CD8-positive, alpha-beta memory T cell (primary cell): Measurements from ENCODE around the gene ABCC9. TPM values are rescaled to one million over a fixed set of nuclear protein-coding genes. Genes with fewer than 3 reads are reported as not detected.

ENCODE experiments used
- CTCF ChIA-PET: fragments of 350-600 bp; sonication (Branson Sonifier 250); formaldehyde crosslinking; loops from one replicate; lab custom pipeline; 2021; ENCODE audit warnings: antibody characterized with exemption; lab: Charles Lee
- POLR2A ChIA-PET: fragments of 350-600 bp; sonication (Branson Sonifier 250); formaldehyde crosslinking; loops from one replicate; lab custom pipeline; 2021; ENCODE audit warnings: antibody characterized with exemption; lab: Charles Lee
- DNase-seq, 5 donors: peaks; one replicate each; pipeline versions ENCODE4 v3.0.0 to v3.0.0-alpha.2; 2020 to 2022; ENCODE audit warnings: mixed read lengths in 1 of 5
- H3K27ac ChIP-seq: one replicate; pipeline ENCODE4 v1.7.0; 2013; ENCODE audit warnings: low read depth, mild to moderate bottlenecking, low read length, moderate library complexity
- H3K27me3 ChIP-seq: 2 replicates; pipeline ENCODE4 v1.7.0; 2013; ENCODE audit warnings: low read length, mild to moderate bottlenecking; ENCODE audit not compliant: insufficient read depth, poor library complexity, severe bottlenecking
- H3K36me3 ChIP-seq: 2 replicates; pipeline ENCODE4 v1.7.0; 2013; ENCODE audit warnings: mild to moderate bottlenecking, low read length, moderate library complexity; ENCODE audit not compliant: insufficient read depth
- H3K4me1 ChIP-seq: 2 replicates; pipeline ENCODE4 v1.7.0; 2013; ENCODE audit warnings: mild to moderate bottlenecking, low read length, moderate library complexity; ENCODE audit not compliant: insufficient read depth
- H3K4me3 ChIP-seq: 2 replicates; pipeline ENCODE4 v1.7.0; 2013; ENCODE audit warnings: mild to moderate bottlenecking, low read length
- H3K9me3 ChIP-seq: 2 replicates; pipeline ENCODE4 v1.7.0; 2013; ENCODE audit warnings: mild to moderate bottlenecking, low read length
- H3K27ac Mint-ChIP-seq, 8 donors: one replicate each; pipeline ENCODE4 v1.8.0; 2020 to 2021; ENCODE audit warnings: mixed read lengths in 8 of 8, mild to moderate bottlenecking in 6 of 8, inconsistent platforms in 3 of 8, moderate library complexity in 3 of 8
- H3K27me3 Mint-ChIP-seq, 2 donors: one replicate each; pipeline ENCODE4 v1.8.0; 2020 to 2021; ENCODE audit warnings: mixed read lengths in 2 of 2, mild to moderate bottlenecking in 1 of 2, moderate library complexity in 1 of 2
- H3K36me3 Mint-ChIP-seq, 3 donors: one replicate each; pipeline ENCODE4 v1.8.0; 2020 to 2021; ENCODE audit warnings: mixed read lengths in 3 of 3, inconsistent platforms in 1 of 3, mild to moderate bottlenecking in 1 of 3
- H3K4me1 Mint-ChIP-seq, 3 donors: one replicate each; pipeline ENCODE4 v1.8.0; 2020 to 2021; ENCODE audit warnings: mixed read lengths in 3 of 3, inconsistent platforms in 1 of 3, mild to moderate bottlenecking in 1 of 3
- H3K4me3 Mint-ChIP-seq, 7 donors: one replicate each; pipeline ENCODE4 v1.8.0; 2020 to 2021; ENCODE audit warnings: mixed read lengths in 7 of 7, mild to moderate bottlenecking in 6 of 7, moderate library complexity in 4 of 7, inconsistent platforms in 2 of 7
- H3K9me3 Mint-ChIP-seq, 5 donors: one replicate each; pipeline ENCODE4 v1.8.0; 2020 to 2022; ENCODE audit warnings: mixed read lengths in 5 of 5, mild to moderate bottlenecking in 3 of 5, moderate library complexity in 2 of 5, inconsistent platforms in 1 of 5
- polyA plus RNA-seq: library from polyadenylated mRNA; unstranded; fragments of 300-500 nt; fragmentation: Illumina TruSeq; gene quantifications from one replicate; pipeline ENCODE4 v1.2.3, GENCODE V29; 2021
- total RNA-seq, 2 experiments: library from RNA; stranded (reverse); gene quantifications; one replicate each; pipeline ENCODE4 v1.2.3, GENCODE V29; 2021

The ABCC9 gene
- total and polyA plus RNA-seq, 3 experiments from 2014 or later = not detected

GRCh38 chr12:21759737-21760136 lies 181.5 kb downstream of the ABCC9 start:
- no peaks in the 10 kb centered on the region for H3K9me3 Mint-ChIP-seq
- ChIA-PET CTCF (no interaction called here), POLR2A (no interaction called here)
- DNase-seq = no peak
- peaks cover 7% of the 10 kb centered on the region in 2 donors for H3K27me3 Mint-ChIP-seq
- no peaks in the 10 kb centered on the region for H3K4me1 Mint-ChIP-seq
- Histone ChIP-seq H3K4me3 (no peak overlapping the region), H3K27me3 (no peaks in the 10 kb centered on the region), H3K9me3 (no peaks in the 10 kb centered on the region), H3K36me3 (no peaks in the 10 kb centered on the region), H3K4me1 (no peaks in the 10 kb centered on the region), H3K27ac (no peak overlapping the region)
- H3K36me3 Mint-ChIP-seq = no peaks in the 10 kb centered on the region
- no peak overlapping the region for H3K4me3 Mint-ChIP-seq
- no peak overlapping the region for H3K27ac Mint-ChIP-seq

- POLR2A ChIA-PET = no interaction called here
- H3K27ac ChIP-seq = no peak overlapping the region
- peaks cover 6 to 13% of the 10 kb centered on the region in 2 donors for H3K27me3 Mint-ChIP-seq
- H3K4me3 Mint-ChIP-seq = no peak overlapping the region
- no peaks in the 10 kb centered on the region for H3K36me3 Mint-ChIP-seq
- no peak overlapping the region for H3K27ac Mint-ChIP-seq
- DNase-seq = no peak
- no peaks in the 10 kb centered on the region for H3K36me3 ChIP-seq
- H3K4me3 ChIP-seq = no peak overlapping the region
- no peaks in the 10 kb centered on the region for H3K4me1 ChIP-seq
- H3K4me1 Mint-ChIP-seq = no peaks in the 10 kb centered on the region
- H3K27me3 ChIP-seq = no peaks in the 10 kb centered on the region
- H3K9me3 Mint-ChIP-seq = no peaks in the 10 kb centered on the region
- CTCF ChIA-PET = no interaction called here
- H3K9me3 ChIP-seq = no peaks in the 10 kb centered on the region
These were observed 183.5 kb downstream of the ABCC9 start for GRCh38 chr12:21757735-21758134.

GRCh38 chr12:21756699-21757098 lies 184.5 kb downstream of the ABCC9 start:
- Histone ChIP-seq H3K4me3 (no peak overlapping the region), H3K27me3 (no peaks in the 10 kb centered on the region), H3K9me3 (no peaks in the 10 kb centered on the region), H3K27ac (no peak overlapping the region), H3K36me3 (no peaks in the 10 kb centered on the region), H3K4me1 (no peaks in the 10 kb centered on the region)
- Mint-ChIP-seq H3K4me3 (no peak overlapping the region), H3K36me3 (no peaks in the 10 kb centered on the region), H3K27me3 (peaks cover 6 to 10% of the 10 kb centered on the region in 2 donors), H3K27ac (no peak overlapping the region), H3K9me3 (no peaks in the 10 kb centered on the region), H3K4me1 (no peaks in the 10 kb centered on the region)
- ChIA-PET POLR2A (no interaction called here), CTCF (no interaction called here)
- DNase-seq = no peak

GRCh38 chr12:21751517-21751916 lies 189.7 kb downstream of the ABCC9 start:
- H3K36me3 Mint-ChIP-seq = no peaks in the 10 kb centered on the region
- CTCF ChIA-PET = no interaction called here
- no peak overlapping the region for H3K4me3 Mint-ChIP-seq
- Histone ChIP-seq H3K4me3 (no peak overlapping the region), H3K27ac (no peak overlapping the region), H3K27me3 (no peaks in the 10 kb centered on the region), H3K36me3 (no peaks in the 10 kb centered on the region), H3K4me1 (no peaks in the 10 kb centered on the region), H3K9me3 (no peaks in the 10 kb centered on the region)
- POLR2A ChIA-PET = no interaction called here
- H3K27me3 Mint-ChIP-seq = peaks cover 7 to 26% of the 10 kb centered on the region in 2 donors
- H3K4me1 Mint-ChIP-seq = no peaks in the 10 kb centered on the region
- no peak overlapping the region for H3K27ac Mint-ChIP-seq
- peaks cover 0 to 2% (median 0%) of the 10 kb centered on the region in 5 donors for H3K9me3 Mint-ChIP-seq
- DNase-seq = no peak

Other genes starting within 250 kb of the ABCC9 start
- not detected for gene KCNJ8, start 166.7 kb downstream of the ABCC9 start, total RNA-seq
- gene KCNJ8, start 166.7 kb downstream of the ABCC9 start, polyA plus RNA-seq = not detected
- gene CMAS, start 104.8 kb upstream of the ABCC9 start, total RNA-seq = 10 to 100 TPM; 40.3 to 41.0 TPM
- gene CMAS, start 104.8 kb upstream of the ABCC9 start, polyA plus RNA-seq = 39.8 TPM